Subcutaneous adipose tissue (tissue), 4 donors: Measurements from ENCODE around the gene FMOD. TPM values are rescaled to one million over a fixed set of nuclear protein-coding genes. Genes with fewer than 3 reads are reported as not detected.

ENCODE experiments used
- CTCF ChIP-seq: fragments of 450-650 bp; IDR thresholded peaks from one replicate; pipeline ENCODE4 v1.5.1; 2016; ENCODE audit warnings: low read depth, mild to moderate bottlenecking, control low read depth, antibody characterized with exemption, moderate library complexity
- total RNA-seq, 4 donors: library from RNA; depleted of rRNA; stranded (reverse); fragments of >200 nt; gene quantifications; one replicate each; pipeline ENCODE4 v1.1.0, GENCODE V29; 2016

FMOD gene
- total RNA-seq, 4 donors from 2014 or later = 39.6 to 164 (median 67.1) TPM

GRCh38 chr1:203306965-203307541 is 43.9 kb downstream of the FMOD start:
- TF ChIP-seq CTCF = no peak

- no peak for TF ChIP-seq CTCF
Measured at GRCh38 chr1:203306089-203306964, 44.6 kb downstream of the FMOD start.

GRCh38 chr1:203305809-203306088 is 45.2 kb downstream of the FMOD start:
- TF ChIP-seq CTCF = no peak

GRCh38 chr1:203304919-203305808 is 45.8 kb downstream of the FMOD start, which contains the start of gene BTG2:
BTG2 (plus strand) TSS chr1:203305519; CDS start chr1:203305607, 88 bp downstream.
- no peak for TF ChIP-seq CTCF

- TF ChIP-seq CTCF = no peak
Measured at GRCh38 chr1:203304391-203304918, 46.5 kb downstream of the FMOD start.

- no peak for TF ChIP-seq CTCF
Measured at GRCh38 chr1:203302894-203303293, 48.0 kb downstream of the FMOD start.

- TF ChIP-seq CTCF = no peak
Measured at GRCh38 chr1:203302456-203302855, 48.5 kb downstream of the FMOD start.
